HG03460 (cell line): Measurements from ENCODE around the gene BOLA3.
"Not testable (repeated sequence)": the region's sequence is repeated elsewhere in the genome, so short reads cannot be mapped to it uniquely, and the experiment has no call there.

Experiments
- ATAC-seq: cut with Tn5 transposase; IDR thresholded peaks from one replicate; pipeline ENCODE4 v1.9.1; 2021; ENCODE audit not compliant: unreplicated experiment

The BOLA3 gene

DNA sequence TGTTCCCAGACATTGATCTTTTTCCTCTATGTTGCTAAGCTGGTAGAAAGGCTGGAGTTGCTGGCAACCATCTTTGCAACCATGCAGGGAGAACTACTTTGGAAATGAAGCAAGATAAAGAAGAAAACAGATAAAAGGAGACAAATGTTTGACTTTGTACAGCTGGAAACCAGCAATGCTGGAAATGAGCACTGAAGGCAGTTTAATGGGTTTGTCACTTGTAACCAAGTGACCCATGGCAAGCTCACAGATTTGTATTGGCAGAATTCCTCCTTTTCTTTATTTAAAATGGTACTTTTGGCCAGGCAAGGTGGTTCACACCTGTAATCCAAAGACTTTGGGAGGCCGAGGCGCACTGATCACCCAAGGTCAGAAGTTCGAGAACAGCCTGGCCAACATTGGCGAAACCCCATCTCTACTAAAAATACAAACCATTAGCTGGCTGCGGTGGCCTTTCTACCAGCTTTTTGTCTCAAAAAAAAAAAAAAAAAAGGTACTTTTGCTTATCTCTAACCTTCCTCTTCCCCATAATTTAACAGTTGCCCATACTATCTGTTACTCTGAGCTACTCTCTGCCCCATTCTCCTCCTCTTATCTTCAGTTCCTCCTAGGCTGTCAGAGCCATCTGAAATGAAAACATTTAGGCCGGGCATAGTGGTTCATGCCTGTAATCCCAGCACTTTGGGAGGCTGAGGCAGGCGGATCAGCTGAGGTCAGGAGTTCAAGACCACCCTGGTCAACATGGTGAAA, 2.0 kb upstream of the BOLA3 start:
- ATAC-seq: no peak

DNA sequence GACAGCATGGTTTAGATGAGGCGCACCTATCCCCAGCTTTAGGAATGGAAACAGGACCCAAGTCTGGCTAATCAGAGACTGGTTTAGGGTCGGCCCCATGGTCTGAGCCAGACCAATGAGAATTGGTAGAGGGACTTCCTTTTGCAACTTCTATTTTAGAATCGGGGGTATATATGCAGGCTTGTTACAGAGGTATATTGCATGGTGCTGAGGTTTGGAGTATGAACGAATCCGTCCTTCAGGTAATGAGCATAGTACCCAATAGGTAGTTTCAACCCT, 1.5 kb upstream of the BOLA3 start:
- ATAC-seq: no peak

DNA sequence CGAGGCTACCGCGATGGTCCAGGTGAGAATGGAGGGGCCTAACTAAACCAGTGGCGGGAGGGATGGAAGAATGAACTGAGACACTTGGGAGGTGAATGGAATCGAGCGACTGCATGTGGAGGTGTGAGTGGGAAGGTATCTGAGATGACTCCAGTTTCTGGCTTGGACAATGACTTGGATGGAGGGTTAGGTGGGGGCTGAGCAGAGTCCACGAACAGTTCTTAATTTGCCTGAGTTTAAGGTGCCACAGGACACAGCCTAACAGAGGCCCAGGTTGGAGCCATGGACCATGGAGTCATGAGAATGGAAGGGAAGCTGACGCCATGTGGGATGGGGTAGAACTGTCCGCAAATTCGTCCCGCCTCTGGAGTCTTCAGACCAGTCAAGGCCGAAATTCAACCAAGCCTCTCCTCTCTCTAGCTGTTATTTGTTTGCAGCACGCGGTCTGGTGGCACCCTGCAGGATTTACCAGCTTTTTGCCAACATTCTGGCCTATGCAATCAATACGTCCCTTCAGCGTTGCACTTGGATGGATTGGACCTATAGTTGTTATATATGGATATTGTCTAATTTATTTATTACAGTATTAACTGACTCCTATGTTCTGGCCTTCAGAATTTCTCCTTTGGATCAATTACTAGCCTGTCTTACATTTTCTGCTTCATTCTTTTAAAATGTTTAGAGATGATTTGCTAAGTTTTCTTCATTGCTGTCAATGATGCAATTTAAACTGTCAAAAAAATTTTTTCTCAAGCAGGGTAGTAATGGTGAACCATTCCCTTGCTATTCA, 940 bp upstream of the BOLA3 start:
- ATAC-seq: no peak

DNA sequence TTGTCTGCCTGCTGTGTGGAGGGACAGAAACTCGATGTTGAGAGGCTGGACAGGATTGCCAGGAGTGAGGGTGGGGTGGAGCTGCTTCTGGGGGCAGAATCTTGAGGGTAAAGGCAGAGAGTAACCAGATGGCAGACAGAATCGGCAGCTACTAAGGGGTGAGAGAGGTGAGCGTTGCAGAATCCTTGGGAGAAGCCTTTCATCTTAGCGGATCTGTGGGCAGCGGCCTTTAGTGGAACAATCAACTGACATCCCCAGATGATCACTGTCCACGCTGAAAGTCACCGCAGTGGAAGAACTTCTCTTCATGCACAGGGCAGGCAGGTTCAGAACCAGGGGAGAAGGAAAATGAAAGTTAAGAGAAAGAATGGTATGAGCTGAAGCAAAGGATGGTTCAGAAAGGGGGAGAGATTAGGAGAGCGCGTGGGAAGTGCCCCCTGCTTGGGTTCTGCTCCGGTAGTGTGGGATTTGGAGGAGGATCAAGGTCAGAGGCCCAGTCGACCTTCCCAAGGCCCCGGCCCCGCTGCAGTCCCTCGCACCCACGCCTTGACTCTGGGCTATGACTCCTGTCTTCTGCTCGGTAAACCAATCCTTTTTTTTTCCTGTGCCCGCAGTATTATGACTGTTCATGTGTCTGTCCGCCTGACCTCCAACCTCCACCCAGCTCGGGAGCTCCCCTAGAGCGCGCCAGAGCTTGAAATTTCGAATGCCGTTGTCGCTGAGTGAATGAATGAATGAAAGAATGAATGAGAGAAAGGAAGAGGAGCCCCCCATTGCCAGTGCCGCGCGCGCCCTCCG, 584 bp downstream of the BOLA3 start:
- no peak for ATAC-seq

DNA sequence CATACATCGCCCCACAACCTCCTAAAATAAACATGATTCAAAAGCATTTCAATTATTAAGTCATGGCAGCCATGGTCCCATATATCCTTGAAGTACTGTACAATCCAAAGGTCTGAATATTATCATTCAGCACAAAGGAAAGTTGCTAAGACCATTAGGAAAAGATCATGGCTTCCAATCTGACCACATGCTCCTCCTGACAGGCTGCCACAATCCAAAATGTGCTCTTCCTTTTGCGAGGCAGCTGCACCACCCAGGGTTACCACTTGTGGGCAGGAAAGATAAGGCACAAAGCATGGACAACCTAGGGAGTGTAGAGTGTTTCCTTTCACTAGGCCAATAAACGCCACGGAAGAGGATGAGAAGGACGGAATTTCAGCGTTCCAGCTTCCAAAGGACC, 5.4 kb downstream of the BOLA3 start:
- ATAC-seq: no peak

DNA sequence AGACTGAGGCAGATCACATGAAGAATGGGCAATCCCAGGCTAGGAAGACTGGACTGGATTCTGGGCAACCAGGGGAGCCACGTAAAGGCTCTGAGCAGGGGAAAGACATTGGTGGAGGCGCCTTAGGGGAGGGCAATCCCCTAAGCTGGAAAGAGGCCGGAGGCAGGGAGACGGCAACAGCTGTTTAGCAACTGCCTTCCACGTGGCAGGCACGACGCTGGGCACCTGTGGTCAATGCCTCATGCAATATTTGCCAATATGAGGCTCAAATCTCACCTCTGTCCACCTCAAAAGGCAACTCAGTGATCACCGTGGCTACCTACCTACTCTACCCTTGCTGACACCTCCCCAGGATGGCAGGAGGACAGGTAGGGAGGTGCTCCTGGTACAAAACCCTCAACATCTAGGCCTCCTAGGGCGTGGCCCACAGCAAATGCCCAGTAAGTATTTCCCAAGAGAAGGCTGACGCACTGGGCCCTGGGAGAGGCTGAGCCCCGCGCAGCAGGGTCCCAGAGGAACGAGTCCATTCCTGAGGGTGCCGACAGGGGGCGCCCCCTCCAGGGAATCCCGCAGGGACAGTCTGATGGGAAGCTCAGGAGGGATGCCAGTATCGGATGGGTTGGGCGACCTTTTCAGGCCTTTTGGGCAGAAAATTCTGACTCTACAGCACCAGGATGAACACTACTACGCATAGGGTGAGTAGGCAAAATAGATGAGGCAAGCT, 8.9 kb downstream of the BOLA3 start:
- ATAC-seq: no peak

DNA sequence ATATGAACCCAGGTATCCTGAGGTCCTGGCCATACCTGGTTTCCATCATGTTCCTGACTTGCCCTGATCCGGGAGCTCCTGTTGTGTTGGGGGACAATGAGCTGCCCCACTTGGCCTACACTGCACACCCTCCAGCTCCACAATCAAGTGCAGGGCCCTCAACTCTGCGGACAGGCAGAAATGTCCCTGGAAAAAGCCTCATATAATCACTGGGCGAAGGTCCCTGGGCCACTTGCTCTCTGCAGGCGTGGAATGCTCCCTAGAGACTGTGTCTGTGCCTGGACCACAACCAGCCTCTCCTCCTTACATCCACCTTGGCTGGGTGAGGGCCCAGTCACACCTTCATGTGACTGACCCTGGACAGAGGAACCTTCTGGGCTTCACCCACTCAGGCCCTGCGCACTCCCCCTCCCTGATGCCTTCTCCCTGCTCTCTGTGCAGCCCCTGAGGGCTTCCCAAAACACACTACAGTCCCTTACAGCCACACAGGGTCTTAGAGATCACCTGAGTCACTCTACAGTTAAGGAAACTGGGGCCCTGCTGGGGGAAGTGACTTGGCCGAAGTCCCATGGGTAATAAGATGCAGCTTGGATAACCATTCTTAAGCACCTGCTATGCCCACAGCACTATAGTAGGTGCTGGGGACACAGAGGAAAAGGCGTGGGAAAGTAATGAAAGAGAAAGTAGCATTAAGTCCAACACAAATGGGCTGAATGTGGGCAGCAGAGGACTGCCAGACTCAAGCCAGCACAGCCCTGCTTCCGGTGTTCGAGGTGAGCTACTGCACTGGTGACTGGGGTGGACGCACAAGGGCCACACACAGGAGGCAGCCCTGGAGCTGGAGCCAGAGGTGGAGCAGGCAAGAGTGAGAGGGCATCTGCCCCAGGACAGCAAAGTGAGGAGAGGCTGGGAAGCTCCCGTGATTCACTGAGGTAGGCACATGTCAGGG, 9.8 kb downstream of the BOLA3 start:
- no peak for ATAC-seq

DNA sequence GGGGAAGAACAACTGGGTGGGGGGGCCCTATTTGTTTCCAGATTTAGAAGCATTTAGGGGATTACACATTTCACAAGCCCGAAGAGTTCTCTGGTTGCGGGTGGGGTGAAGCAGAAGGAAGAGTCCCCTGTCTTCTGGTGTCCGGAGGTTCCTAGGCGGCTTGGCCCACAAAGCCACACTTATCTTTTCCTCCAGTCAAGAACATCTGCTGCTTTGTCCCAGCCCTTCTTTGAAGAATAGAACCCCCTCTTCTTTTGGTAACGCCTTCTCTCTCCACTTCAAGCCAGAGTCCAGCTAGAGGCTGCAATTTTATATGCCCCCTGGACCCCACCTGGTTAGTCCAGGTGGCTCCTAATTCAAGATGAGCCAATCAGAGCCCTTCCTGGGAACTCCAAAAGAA, 15.8 kb downstream of the BOLA3 start:
- no peak for ATAC-seq

DNA sequence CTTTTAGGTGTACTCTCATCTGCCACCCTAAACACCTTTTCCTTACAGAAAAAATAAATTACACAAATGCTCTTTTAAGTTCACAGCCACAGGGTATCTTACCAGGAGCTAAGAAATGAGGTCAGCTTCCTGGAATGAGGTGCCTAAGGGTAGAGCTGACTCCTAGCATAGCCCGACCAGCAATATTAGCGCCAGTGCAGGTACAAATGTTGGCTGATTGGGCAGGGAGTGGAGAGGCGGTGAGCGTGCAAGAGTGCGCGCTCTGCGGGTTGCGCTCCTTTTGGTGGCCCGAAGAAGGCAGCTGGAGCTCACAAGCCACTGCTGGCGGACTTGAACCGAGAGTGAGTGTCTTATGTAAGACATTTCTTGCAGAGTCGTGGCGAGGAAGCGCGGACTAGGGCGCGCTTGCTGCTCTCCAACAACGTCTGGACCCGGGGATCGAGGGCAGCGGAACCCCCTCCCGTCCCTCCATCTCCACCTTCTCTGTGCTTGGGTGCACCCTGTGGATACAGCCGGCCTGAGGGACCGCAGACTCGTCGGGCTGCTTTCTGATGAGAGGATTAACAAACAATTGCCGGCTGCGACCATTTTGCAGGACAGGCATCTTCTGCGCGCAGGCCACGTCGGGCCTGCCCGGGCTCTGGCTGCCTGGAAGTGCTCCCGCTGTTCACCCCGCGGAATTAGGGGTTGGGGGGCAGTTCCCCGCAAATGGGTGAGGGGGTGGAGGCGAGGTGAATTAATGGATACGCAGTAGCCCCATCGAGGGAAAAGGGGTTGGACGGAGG, 17.3 kb downstream of the BOLA3 start:
- ATAC-seq: no peak

DNA sequence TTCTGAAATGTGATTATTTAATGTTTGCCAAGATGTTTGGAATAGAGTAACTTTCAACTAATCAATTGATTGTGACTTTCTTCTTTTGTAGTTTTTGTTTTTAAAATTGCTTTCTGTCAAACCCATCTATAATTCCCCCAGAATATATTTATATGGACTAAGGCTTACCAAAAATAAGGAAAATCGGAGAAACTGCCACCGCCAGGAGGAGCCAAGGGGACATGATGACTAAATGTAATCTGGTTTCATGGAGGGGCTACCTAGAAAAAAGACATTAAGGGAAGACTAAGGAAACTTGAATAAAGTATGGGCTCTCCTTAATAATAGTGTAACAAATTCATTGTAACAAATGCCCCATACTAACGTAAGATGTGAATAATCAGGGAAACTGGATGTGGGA, 19.5 kb downstream of the BOLA3 start:
- no peak for ATAC-seq

DNA sequence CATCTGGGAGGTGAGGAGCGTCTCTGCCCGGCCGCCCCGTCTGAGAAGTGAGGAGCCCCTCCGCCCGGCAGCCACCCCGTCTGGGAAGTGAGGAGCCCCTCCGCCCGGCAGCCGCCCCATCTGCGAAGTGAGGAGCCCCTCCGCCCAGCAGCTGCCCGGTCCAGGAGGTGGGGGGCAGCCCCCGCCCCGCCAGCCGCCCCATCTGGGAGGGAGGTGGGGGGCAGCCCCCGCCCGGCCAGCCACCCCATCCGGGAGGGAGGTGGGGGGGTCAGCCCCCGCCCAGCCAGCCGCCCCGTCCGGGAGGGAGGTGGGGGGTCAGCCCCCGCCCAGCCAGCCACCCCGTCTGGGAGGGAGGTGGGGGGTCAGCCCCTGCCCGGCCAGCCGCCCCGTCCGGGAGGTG, 23.8 kb downstream of the BOLA3 start:
- not testable (repeated sequence) for ATAC-seq

DNA sequence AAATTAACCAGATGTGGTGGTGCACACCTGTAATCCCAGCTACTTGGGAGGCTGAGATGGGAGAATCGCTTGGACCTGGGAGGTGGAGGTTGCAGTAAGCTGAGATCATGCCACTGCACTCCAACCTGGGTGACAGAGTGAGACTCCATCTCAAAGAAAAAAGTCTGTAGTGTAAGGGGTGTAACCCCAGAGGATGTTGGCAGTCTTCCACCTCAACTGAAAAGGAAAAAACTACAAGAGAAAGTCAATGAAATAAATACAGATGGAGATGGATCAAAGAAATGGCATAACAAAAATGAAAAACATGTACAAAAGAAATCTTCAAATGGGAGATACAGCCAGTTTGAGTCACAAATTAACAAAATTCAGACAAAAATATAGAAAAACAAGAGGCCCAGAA, 25.9 kb downstream of the BOLA3 start:
- ATAC-seq: not testable (repeated sequence)

DNA sequence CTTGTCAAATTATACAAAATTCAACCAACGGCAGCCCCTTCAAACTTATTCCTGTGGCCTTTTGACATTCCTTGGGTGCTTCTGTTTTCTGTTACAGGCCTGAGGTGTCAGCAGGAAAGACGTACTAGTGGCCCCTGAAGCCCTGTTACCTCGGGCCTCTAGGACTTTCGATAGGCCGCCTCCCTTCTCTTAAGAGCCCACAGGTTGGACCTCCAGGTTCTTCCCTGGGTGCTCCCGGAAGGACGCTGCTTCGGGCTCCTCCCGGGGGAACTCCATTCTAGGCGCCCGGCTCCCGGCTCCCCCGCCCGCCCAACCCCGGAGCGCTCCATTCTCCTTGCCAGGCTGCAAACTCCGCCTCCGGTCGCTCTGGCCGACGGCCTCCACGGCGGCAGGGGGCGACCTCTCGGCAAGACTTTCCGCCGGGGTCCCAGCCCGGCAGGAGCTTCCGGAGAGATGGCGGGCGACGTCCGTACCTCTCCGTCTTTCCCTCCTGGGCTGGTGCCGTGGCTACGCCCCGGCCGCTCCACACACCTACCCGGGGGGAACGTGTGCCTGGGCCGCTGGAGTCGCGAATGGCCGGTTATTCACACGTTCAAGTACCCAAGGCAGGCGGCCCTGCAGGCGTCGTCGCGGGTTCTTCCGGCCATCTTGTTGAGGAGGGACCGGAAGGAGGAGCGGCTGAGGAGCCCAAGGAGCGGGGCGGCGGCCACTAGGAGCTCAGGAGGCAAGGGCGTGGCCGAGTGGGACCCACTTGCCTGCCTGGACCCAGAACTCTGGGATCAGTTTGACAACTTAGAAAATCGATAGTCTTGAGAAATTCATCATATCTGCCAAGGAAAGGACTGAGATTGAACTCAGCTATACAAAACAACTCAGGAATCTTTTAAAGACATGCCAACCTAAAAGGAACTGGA, 27.5 kb downstream of the BOLA3 start:
- peak; percentile 96 for ATAC-seq

DNA sequence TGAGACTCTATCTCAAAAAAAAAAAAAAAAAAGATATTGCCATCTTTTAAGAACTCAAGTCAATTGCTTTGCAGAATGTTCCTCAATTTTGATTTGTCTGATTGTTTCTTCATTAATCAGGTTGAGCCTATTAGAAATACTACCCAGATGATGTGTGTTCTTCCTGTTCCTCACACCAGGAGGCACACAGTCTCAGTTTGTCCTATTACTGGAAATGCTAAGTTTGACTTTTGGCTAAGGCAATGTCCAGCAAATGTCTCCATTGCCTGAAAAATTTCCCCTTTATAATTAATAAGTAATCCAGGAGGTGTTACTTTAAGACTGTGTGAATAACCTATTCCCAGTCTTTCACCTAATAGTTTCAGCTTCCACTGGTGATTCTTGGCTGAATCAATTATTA, 28.4 kb downstream of the BOLA3 start:
- ATAC-seq: no peak

DNA sequence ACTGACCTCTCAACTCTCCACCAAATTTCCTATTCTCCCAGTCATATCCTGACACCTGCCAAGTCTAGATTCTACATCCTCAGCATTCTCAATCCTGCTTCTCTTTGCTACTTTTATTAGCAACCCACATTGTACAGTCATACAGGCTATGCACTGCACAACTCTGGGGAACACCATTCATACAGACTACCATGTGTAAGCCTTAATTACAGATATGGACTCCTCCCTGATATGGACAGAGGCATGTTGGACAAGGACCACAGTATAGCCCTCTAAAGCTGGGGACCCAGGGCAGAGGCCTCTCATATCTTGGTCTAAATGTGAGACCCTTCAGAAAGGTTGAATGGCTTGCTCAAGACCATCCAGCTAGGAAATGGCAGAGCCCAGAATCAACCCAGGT, 36.3 kb downstream of the BOLA3 start:
- ATAC-seq: no peak

DNA sequence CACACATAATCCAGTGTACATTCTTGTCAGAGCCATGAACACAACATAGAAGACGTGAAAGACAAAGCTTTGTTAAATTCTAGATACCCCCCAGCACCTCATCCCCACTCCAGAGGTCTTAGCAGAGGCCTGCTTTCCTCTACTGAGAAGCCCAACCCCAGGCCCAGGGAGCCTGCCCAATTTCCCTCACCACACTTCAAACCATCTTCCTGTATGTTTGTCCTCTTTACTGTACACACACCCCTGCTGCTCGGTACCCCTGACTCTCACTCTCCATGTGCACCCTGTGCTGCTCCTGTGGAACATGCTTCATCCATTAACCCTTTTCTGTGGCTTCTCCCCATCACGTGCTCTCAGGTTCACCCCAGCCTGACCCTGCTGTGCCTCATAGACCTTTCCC, 37.2 kb downstream of the BOLA3 start:
- ATAC-seq: no peak

DNA sequence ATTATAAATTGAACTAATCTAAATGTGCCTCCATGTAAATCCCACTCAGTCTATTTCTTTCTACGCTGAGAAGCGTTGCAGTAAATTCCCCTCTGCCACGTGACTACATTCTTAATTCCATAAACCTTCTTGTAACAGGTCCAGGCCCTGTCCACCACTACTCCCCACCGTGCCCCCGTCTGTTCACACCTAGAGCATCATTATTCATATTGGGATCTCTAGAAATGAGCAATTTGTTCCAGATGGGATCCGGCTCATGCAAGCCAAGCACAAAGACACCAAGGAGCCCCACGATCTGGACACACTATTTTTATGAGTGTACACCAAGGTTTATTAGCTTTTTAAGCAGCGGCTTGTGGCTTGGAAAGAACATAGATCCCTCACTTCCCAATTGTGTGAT, 38.2 kb downstream of the BOLA3 start:
- ATAC-seq: no peak

DNA sequence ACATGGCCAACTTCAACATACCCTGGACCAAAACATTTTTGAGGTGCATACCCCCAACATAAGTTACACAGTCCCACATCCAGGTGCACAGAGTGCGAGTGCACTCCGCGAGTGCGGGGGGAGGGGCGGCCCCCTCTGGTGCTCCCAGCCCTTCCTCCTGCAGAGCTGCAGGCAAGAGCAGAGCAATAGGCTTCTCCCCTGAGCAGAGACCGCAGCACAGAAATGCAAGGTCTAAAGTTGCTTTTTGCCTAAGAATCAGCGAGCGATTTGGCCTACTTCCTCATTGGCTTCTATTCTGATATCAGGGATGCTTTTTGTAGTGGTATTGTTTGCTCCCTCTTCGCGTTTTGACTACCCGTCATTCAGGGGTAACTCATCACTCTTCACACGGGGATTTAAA, 40.6 kb downstream of the BOLA3 start:
- no peak for ATAC-seq
